T-helper 2 cell treated with Interferon-gamma antibody and Interleukin-4, amounts not matched to agents 100 ng/mL and 5 ng/mL, for 36 hours (primary cell): ENCODE results near the gene CYTH1. TPM values are rescaled to one million over a fixed set of nuclear protein-coding genes. Genes with fewer than 3 reads are reported as not detected.
"Not testable (repeated sequence)": the region's sequence is repeated elsewhere in the genome, so short reads cannot be mapped to it uniquely, and the experiment has no call there.

Experiments
- intact Hi-C: fragments of 100-400 bp; cut with micrococcal nuclease; formaldehyde crosslinking; loops from one replicate; pipeline ENCODE4 v1.15.1; 2023
- total RNA-seq: library from RNA; stranded (reverse); gene quantifications from 2 replicates; pipeline ENCODE4 v1.2.3, GENCODE V29; 2022

Gene CYTH1
- total RNA-seq, 1 donor from 2014 or later: 182 TPM

- intact Hi-C loops: no loop called here
Measured at GRCh38 chr17:78764871-78765270, 17.2 kb downstream of the CYTH1 start.

DNA sequence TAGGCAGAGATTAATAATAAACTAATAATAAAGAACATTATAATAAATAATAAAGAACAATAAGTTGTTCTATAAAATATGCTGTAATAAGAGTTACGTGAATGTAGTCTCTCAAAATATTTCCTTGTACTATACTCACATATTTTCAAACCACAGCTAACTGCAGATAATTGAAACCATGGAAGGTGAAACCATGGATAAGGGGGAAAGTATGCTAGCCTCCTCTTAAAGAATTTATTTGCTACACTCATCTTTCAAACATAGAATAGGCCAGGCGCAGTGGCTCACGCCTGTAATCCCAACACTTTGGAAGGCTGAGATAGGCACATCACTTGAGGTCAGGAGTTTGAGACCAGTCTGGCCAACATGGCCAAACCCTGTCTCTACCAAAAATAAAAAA is 18.5 kb downstream of the CYTH1 start:
- intact Hi-C loops: no loop called here

DNA sequence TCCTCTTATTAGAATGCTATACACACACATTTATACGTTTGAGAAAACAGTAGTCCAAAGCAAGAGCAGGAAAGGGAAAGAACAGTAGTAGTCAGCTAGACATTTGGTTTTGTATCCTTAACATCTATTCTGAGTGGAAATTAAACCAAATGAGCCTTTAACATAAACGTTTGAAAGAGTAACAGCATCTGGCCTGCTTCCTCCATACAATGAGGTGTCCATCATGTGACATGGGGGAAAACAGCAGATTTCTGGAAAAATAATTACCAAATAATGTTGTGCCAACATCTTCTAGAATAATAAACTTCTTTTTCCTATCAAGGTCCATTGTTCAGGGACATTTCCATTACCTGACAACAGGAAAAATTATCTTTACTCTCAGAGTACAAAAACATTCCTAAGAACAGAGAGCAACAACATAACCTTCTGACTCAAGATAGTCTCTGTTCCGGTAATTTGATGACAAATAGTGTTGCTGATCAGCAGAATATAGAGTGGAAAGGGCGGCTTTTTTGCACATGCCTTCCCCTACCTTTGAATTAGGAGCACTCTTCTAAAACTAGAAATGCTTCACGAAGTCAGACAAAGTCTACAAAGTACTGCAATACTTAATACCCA is 20.2 kb downstream of the CYTH1 start:
- intact Hi-C loops: no loop called here

- intact Hi-C loops: loop anchor here (1.0 kb wide), 2 partner anchors 12 kb away; no protein-coding TSS in a partner anchor
Measured at GRCh38 chr17:78759969-78760352, 22.1 kb downstream of the CYTH1 start.

DNA sequence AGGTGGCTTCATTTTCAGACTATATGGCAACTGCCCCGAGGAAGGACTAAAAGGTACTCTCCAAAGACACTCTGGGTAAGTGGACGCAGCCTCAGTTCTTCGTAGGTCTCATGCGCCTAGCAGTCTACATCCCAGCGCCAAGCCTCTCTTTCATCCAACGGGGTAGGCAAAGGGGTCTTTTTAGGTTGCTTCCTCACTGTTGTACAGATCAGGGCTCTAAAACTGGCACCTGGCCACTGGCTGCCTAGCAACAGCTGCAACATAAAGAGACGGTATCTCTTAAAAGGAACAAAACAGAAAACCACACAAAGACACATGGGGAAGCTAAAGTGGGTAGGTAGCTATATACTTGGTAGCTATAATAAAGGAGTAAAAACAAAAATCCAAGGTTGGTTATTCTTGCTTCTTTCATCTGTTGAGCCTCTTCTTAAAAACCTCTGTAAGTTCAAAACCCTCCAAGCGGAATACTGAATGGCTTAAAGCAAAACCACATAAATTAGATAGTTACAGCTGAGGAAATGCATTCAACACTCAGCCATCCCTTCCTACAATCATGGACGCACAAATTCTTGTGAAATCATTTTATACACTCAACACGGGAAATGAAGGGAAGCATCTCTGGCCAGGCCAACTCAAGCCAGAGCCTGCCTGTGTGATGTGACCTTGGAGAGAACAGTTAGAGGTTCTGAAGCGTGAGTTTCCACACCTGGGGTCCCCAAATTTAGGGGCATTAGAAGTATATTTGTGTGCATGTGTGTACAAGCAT is 22.7 kb downstream of the CYTH1 start:
- intact Hi-C loops: loop anchor here (1.0 kb wide), 2 partner anchors 11 to 13 kb away; no protein-coding TSS in a partner anchor

DNA sequence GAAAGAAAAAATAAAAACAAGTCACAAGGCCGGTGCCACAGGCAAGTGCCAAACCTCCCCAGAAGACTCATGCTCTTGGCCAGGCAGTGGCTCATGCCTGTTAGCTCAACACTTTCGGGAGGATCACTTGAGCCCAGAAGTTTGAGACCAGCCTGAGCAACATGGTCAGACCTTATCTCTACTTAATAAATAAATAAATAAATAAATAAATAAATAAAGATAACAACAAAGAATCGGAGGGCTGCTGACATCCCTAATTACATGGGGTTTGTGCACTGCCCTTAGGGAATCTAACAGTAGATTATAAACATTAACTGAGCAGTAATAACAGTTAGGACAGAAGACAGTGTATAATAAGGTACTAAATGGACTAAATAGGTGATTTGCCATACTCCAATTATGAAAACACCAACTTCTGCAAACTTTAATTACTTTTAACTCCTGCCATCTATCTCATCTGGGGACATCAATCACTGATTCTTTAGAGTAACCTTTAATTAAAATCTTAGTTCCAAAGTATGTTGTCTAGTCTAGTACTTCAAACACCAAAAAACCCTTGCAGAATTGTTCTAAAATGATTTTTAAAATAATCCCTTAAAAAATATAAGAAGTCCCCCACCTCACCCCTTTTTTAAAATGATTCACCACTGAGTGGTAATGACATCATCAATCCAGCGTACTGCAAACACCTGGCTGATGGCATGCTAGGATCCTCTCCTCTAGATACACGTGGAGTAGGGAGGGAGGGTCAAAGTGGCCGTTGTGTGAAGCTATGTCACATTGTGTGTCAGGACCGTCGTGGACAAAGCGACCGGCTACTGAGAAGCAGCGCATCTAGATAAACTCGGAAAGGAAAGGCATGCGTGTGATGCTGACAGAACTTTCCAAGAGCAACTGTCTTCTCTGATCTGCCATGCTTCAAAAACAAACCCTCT is 28.5 kb downstream of the CYTH1 start:
- intact Hi-C loops: no loop called here

GRCh38 chr17:78751447-78752161 is 30.5 kb downstream of the CYTH1 start:
- intact Hi-C loops: no loop called here

DNA sequence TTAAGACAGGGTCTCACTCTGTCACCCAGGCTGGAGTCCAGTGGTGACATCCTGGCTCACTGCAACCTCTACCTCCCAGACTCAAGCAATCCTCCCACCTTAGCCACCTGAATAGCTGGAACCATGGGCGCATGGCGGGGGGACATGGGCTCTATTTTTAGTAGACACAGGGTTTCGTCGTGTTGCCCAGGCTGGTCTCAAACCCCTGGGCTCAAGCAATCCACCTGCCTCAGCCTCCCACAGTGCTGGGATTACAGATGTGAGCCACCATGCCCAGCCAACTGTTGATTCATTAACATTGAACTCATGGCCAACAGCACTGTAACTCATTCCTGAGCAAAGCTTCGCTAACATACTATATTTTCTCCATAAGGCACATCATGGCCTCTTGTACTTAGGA is 31.1 kb downstream of the CYTH1 start:
- intact Hi-C loops: not testable (repeated sequence)

DNA sequence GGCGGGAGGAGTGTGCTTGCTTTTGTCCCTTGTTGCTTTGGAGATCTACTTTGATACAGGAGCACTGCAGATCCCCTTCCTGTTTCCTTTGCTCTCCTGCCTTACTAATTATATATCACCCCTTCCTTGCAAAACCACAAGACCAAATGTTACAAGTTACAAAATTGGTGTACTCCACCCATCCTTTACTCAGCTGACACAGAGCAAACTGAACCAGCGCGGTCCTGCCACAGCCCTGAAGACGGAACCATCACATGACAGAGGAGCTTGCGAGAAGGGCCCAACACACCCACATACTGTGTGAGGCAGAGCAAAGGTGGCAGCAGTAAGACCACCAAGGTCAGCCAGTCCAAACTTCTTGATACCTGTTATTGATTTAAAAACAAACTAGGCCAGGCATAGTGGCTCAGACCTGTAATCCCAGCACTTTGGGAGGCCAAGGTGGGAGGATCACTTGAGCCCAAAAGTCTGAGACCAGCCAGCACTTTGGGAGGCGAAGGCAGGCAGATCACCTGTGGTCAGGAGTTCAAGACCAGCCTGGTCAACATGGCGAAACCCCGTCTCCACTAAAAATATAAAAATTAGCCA is 33.2 kb downstream of the CYTH1 start:
- intact Hi-C loops: loop anchor here (1.0 to 5.0 kb wide), 5 partner anchors 10 to 70 kb away; no protein-coding TSS in a partner anchor

GRCh38 chr17:78748048-78748729 is 33.9 kb downstream of the CYTH1 start:
- intact Hi-C loops: loop anchor here (1.0 to 5.0 kb wide), 5 partner anchors 11 to 71 kb away; no protein-coding TSS in a partner anchor

GRCh38 chr17:78747488-78747887 is 34.6 kb downstream of the CYTH1 start:
- intact Hi-C loops: loop anchor here (5.0 kb wide), 1 partner anchor 40 kb away; no protein-coding TSS in a partner anchor

GRCh38 chr17:78746949-78747269 is 35.2 kb downstream of the CYTH1 start:
- intact Hi-C loops: loop anchor here (5.0 kb wide), 1 partner anchor 40 kb away; no protein-coding TSS in a partner anchor

GRCh38 chr17:78746263-78746948 is 35.7 kb downstream of the CYTH1 start:
- intact Hi-C loops: loop anchor here (5.0 kb wide), 1 partner anchor 39 kb away; no protein-coding TSS in a partner anchor

- intact Hi-C loops: loop anchor here (2.0 to 5.0 kb wide), 2 partner anchors 38 to 249 kb away; no protein-coding TSS in a partner anchor
Measured at GRCh38 chr17:78745407-78746088, 36.5 kb downstream of the CYTH1 start.

- intact Hi-C loops: no loop called here
Measured at GRCh38 chr17:78742901-78743300, 39.2 kb downstream of the CYTH1 start.

DNA sequence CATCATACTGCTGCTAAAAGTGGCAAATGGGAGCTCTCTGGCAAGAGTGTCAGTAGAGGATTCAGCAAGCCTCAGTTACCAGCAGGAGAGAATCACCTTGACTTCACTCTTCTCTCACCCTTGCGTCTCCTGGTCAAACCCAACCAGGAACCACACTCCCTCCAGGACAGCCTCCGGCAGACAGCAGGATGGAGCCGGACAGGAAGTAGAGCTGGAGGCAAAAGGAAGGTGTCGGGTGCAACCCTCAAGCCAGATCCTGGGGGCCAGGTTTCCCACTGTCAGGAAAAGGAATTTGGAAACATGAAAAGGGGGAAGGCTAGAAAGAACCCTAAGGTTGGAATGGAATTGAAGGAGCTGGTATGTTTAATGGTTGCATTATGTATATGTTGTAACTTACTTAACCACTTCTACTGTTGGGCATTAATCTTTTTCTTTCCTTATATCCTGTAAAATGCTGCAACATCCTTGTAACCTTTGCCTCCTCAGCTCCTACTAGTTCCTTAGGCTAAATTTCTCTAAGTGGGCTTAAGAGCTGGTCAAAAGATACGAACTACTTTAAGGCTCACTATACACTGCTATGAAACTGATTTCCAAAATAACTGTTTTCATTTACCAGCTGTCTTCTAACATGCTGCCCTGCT is 40.3 kb downstream of the CYTH1 start:
- intact Hi-C loops: no loop called here

DNA sequence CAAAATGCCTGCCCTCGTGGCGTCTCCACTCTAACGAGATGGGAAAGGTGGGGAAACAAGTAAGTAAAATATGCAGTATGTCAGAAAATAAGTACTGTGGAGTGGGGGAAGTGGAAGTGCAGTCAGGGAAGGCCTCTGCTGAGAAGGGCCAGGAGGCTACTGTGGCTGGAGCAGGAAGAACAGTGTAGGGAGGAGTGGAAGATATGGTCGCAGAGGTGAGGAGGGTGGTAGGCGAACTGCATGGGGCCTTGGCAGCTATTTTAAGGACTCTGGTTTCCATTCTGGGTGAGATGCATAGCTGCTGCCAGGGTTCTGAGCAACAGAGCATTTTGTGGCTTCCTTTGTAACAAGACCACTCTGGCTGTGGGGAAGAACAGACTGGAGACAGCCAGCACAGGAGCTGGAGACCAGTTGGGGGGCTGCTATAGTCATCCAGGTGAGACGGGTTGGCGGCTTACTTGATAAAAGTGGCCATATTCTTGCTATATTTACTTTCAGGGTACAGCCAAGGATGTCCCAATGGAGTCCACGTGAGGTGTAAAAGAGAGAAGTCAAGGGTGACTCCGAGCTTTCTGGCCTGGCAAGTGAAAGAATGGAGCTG is 42.6 kb downstream of the CYTH1 start:
- intact Hi-C loops: loop anchor here (5.0 kb wide), 1 partner anchor 38 kb away; no protein-coding TSS in a partner anchor

- intact Hi-C loops: loop anchor here (5.0 kb wide), 1 partner anchor 39 kb away; no protein-coding TSS in a partner anchor
Measured at GRCh38 chr17:78738698-78739097, 43.4 kb downstream of the CYTH1 start.
